Measurements from ENCODE around the gene RNF152.

DNA sequence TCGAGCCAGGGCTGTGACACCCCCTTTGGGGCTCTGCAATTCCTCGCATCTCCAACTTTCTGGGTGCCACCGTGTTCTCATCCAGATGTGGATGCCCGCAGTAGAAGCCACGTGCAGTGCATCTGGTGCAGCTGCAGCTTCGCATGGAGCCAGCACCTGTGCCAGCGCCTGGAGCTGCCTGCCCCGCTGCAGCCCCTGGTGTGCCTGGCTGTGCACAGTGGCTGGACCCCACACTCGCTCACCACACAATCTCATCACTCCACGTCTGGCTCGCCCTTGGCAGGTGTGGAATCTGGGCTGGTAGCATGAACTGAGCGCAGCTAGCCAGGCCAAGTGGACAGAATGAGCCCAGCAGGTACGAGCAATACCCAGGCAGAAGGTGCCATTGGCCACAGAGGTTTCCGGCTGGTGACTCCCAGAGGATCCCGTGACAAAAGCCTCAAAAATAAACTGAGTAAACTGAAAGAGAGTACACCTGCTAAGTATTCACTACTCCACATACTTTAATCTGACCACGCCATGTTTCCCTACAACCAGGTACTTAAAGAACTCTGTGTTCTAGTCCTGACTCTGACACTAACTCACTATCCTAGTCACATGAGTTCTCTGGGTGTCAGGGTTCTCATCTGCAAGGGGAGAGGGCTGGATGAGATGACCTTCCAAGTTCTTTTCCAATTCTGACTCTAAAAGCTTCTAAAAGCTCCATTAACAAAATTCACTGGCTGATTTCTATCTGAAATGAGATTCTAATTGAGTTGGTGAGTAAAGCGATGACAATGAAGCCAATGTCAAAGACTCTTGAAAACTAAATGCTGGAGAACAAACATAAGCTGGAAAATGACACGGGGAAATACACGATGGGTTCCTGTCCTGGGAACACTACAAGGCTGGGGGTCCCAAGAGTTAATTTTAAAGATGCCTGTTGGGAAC, 37.1 kb downstream of the RNF152 start:
- TF ChIP-seq, protein P1, sequence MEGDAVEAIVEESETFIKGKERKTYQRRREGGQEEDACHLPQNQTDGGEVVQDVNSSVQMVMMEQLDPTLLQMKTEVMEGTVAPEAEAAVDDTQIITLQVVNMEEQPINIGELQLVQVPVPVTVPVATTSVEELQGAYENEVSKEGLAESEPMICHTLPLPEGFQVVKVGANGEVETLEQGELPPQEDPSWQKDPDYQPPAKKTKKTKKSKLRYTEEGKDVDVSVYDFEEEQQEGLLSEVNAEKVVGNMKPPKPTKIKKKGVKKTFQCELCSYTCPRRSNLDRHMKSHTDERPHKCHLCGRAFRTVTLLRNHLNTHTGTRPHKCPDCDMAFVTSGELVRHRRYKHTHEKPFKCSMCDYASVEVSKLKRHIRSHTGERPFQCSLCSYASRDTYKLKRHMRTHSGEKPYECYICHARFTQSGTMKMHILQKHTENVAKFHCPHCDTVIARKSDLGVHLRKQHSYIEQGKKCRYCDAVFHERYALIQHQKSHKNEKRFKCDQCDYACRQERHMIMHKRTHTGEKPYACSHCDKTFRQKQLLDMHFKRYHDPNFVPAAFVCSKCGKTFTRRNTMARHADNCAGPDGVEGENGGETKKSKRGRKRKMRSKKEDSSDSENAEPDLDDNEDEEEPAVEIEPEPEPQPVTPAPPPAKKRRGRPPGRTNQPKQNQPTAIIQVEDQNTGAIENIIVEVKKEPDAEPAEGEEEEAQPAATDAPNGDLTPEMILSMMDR (IDR thresholded peaks at IDR 0.05) = no peak
- no peak for TF ChIP-seq POLR2A (IDR thresholded peaks at IDR 0.05)

Data from heart left ventricle (tissue), 13 donors.